ENCODE measurements around the gene KRTAP4-6.
"Not testable (repeated sequence)": the region's sequence is repeated elsewhere in the genome, so short reads cannot be mapped to it uniquely, and the experiment has no call there.

- not testable (repeated sequence) for TF ChIP-seq CTCF (IDR thresholded peaks at IDR 0.05; ENCODE audit: low read depth, low read length, missing input control); RAD21 (IDR thresholded peaks at IDR 0.05); TAF1 (conservative IDR thresholded peaks at IDR 0.05); REST (IDR thresholded peaks at IDR 0.05); GABPA (IDR thresholded peaks at IDR 0.05 in 1 of 2, conservative IDR thresholded peaks at IDR 0.05 in 1 of 2); HNF4G (IDR thresholded peaks at IDR 0.05); NR2F2 (IDR thresholded peaks at IDR 0.05); RXRA (IDR thresholded peaks at IDR 0.05); FOXA1 (IDR thresholded peaks at IDR 0.05); ATF3 (IDR thresholded peaks at IDR 0.05); JUND (IDR thresholded peaks at IDR 0.05); EGR1 (IDR thresholded peaks at IDR 0.05; ENCODE audit: low read depth in 2 of 2)
Measured at GRCh38 chr17:41117846-41118386, 22.4 kb downstream of the KRTAP4-6 start, which contains the start of gene KRTAP4-11.

Measured in liver (tissue), 3 donors.